IMR-90 (cell line): ENCODE measurements around the gene SMIM33. TPM values are rescaled to one million over a fixed set of nuclear protein-coding genes. Genes with fewer than 3 reads are reported as not detected.

Experiments used
- ATAC-seq: fragments of 200-7000 bp; cut with Tn5 transposase; 2 replicates; pipeline ENCODE4 v1.9.1; 2020; ENCODE audit warnings: low read depth, mild to moderate bottlenecking, moderate library complexity
- BruUV-seq: library from RNA; stranded (reverse); fragments of 400-500 nt; replicated peaks from 2 replicates; lab custom pipeline; 2021; lab: Mats Ljungman, UMichigan
- CTCF ChIA-PET: fragments of 300-600 bp; formaldehyde crosslinking; extraction: SDS; loops from one replicate; lab custom pipeline; 2021; ENCODE audit warnings: antibody characterized with exemption; lab: Yijun Ruan, JAX
- POLR2A ChIA-PET: fragments of 300-600 bp; sonication (Branson Sonifier 250); formaldehyde crosslinking; loops from one replicate; lab custom pipeline; 2022; ENCODE audit warnings: antibody characterized with exemption; ENCODE audit not compliant: unreplicated experiment; lab: Charles Lee
- DNase-seq: peaks from one replicate; pipeline ENCODE4 v3.0.0; 2013
- H2AFZ ChIP-seq: replicated peaks from 2 replicates; pipeline ENCODE3; 2013; ENCODE audit warnings: low read length, mild to moderate bottlenecking; ENCODE audit not compliant: poor library complexity
- H2AK5ac ChIP-seq: 2 replicates; pipeline ENCODE4 v1.6.1; 2013; ENCODE audit warnings: low read depth, low read length, inconsistent platforms
- H2AK9ac ChIP-seq: replicated peaks from 2 replicates; pipeline ENCODE3; 2013; ENCODE audit warnings: mild to moderate bottlenecking, low read depth, low read length, moderate library complexity; ENCODE audit not compliant: poor library complexity
- H2BK120ac ChIP-seq: 2 replicates; pipeline ENCODE4 v1.6.1; 2013; ENCODE audit warnings: low read depth, low read length, inconsistent platforms
- H2BK15ac ChIP-seq: 3 replicates; pipeline ENCODE4 v1.6.1; 2013; ENCODE audit warnings: low read depth, low read length, inconsistent platforms
- H2BK20ac ChIP-seq: 2 replicates; pipeline ENCODE4 v1.6.1; 2013; ENCODE audit warnings: low read depth, mild to moderate bottlenecking, inconsistent platforms, low read length, moderate library complexity
- H2BK5ac ChIP-seq: 2 replicates; pipeline ENCODE4 v1.6.1; 2013; ENCODE audit warnings: mild to moderate bottlenecking, low read depth, low read length, inconsistent platforms; ENCODE audit not compliant: poor library complexity, severe bottlenecking
- H3K14ac ChIP-seq: replicated peaks from 2 replicates; pipeline ENCODE4 v1.6.1; 2013; ENCODE audit warnings: low read depth, low read length, inconsistent platforms
- H3K18ac ChIP-seq: 2 replicates; pipeline ENCODE4 v1.6.1; 2013; ENCODE audit warnings: low read depth, low read length, control low read depth
- H3K23ac ChIP-seq: 2 replicates; pipeline ENCODE4 v1.6.1; 2013; ENCODE audit warnings: low read depth, low read length, inconsistent platforms
- H3K27ac ChIP-seq: 2 replicates; pipeline ENCODE4 v1.5.1; 2013; ENCODE audit warnings: mild to moderate bottlenecking, control low read depth, low read length; ENCODE audit not compliant: insufficient read depth
- H3K27me3 ChIP-seq: 2 replicates; pipeline ENCODE4 v1.6.1; 2013; ENCODE audit warnings: low read length; ENCODE audit not compliant: control insufficient read depth, insufficient read depth
- H3K36me3 ChIP-seq: 2 replicates; pipeline ENCODE4 v1.6.1; 2013; ENCODE audit warnings: low read length, mixed read lengths; ENCODE audit not compliant: control insufficient read depth, insufficient read depth
- H3K4ac ChIP-seq: 2 replicates; pipeline ENCODE4 v1.6.1; 2013; ENCODE audit warnings: low read depth, low read length, inconsistent platforms
- H3K4me1 ChIP-seq: 2 replicates; pipeline ENCODE4 v1.6.1; 2013; ENCODE audit warnings: low read length, mixed read lengths; ENCODE audit not compliant: control insufficient read depth, insufficient read depth
- H3K4me2 ChIP-seq: 2 replicates; pipeline ENCODE4 v1.6.1; 2013; ENCODE audit warnings: low read depth, mild to moderate bottlenecking, control low read depth, low read length, moderate library complexity
- H3K4me3 ChIP-seq: 2 replicates; pipeline ENCODE4 v1.5.1; 2013; ENCODE audit warnings: low read depth, mild to moderate bottlenecking, control low read depth, low read length, moderate library complexity; ENCODE audit not compliant: insufficient read depth
- H3K56ac ChIP-seq: 2 replicates; pipeline ENCODE4 v1.6.1; 2013; ENCODE audit warnings: low read length, inconsistent platforms; ENCODE audit not compliant: insufficient read depth; ENCODE audit errors: extremely low read depth
- H3K79me1 ChIP-seq, 2 experiments: 2 replicates each; pipeline ENCODE4 v1.6.1; 2013; ENCODE audit warnings: low read length in 2 of 2, inconsistent platforms in 1 of 2, low read depth in 1 of 2
- H3K9ac ChIP-seq: 2 replicates; pipeline ENCODE4 v1.6.1; 2013; ENCODE audit warnings: low read depth, low read length, control low read depth
- H3K9me1 ChIP-seq: 2 replicates; pipeline ENCODE4 v1.6.1; 2013; ENCODE audit warnings: low read length, inconsistent platforms; ENCODE audit not compliant: insufficient read depth
- H3K9me3 ChIP-seq: 2 replicates; pipeline ENCODE4 v1.6.1; 2013; ENCODE audit warnings: low read length; ENCODE audit not compliant: control insufficient read depth, insufficient read depth
- H4K20me1 ChIP-seq: 2 replicates; pipeline ENCODE4 v1.6.1; 2013; ENCODE audit warnings: low read length, inconsistent platforms; ENCODE audit not compliant: insufficient read depth
- H4K5ac ChIP-seq: 2 replicates; pipeline ENCODE4 v1.6.1; 2013; ENCODE audit warnings: mild to moderate bottlenecking, low read depth, low read length, control low read depth
- H4K8ac ChIP-seq, 2 experiments: 2 replicates each; pipeline ENCODE4 v1.6.1; 2013; ENCODE audit warnings: low read depth in 2 of 2, low read length in 2 of 2, control low read depth in 1 of 2, inconsistent platforms in 1 of 2
- H4K91ac ChIP-seq: 2 replicates; pipeline ENCODE4 v1.6.1; 2013; ENCODE audit warnings: low read depth, low read length, inconsistent platforms; ENCODE audit not compliant: insufficient read depth
- BHLHE40 ChIP-seq: fragments of 150-350 bp; IDR thresholded peaks from 2 replicates; pipeline ENCODE4 v1.6.1; 2016; ENCODE audit warnings: mild to moderate bottlenecking, low read depth, low read length
- CEBPB ChIP-seq: IDR thresholded peaks from 2 replicates; pipeline ENCODE4 v1.6.1; 2012; ENCODE audit warnings: low read depth, low read length, improper control_type of control experiment
- CHD1 ChIP-seq: IDR thresholded peaks from 2 replicates; pipeline ENCODE4 v1.6.1; 2012; ENCODE audit warnings: low read depth, low read length, improper control_type of control experiment
- ELK1 ChIP-seq: fragments of 150-350 bp; IDR thresholded peaks from 2 replicates; pipeline ENCODE4 v1.6.1; 2016; ENCODE audit warnings: low read depth, mild to moderate bottlenecking, low read length, moderate library complexity, borderline replicate concordance
- FOS ChIP-seq: fragments of 150-350 bp; IDR thresholded peaks from 2 replicates; pipeline ENCODE4 v1.6.1; 2016; ENCODE audit warnings: low read depth, low read length
- MAFK ChIP-seq: IDR thresholded peaks from 2 replicates; pipeline ENCODE4 v1.6.1; 2012; ENCODE audit warnings: low read depth, low read length, improper control_type of control experiment
- MAZ ChIP-seq: IDR thresholded peaks from 2 replicates; pipeline ENCODE4 v1.6.1; 2012; ENCODE audit warnings: low read depth, mild to moderate bottlenecking, low read length, improper control_type of control experiment, moderate library complexity, borderline replicate concordance
- MXI1 ChIP-seq: IDR thresholded peaks from 2 replicates; pipeline ENCODE4 v1.6.1; 2012; ENCODE audit warnings: low read depth, mild to moderate bottlenecking, low read length, moderate library complexity, borderline replicate concordance
- NFE2L2 ChIP-seq: fragments of 150-350 bp; IDR thresholded peaks from 2 replicates; pipeline ENCODE4 v1.6.1; 2016; ENCODE audit warnings: low read depth, mild to moderate bottlenecking, low read length
- POLR2A ChIP-seq: IDR thresholded peaks from 2 replicates; pipeline ENCODE4 v1.6.1; 2012; ENCODE audit warnings: mild to moderate bottlenecking, low read depth, low read length
- RAD21 ChIP-seq: IDR thresholded peaks from 2 replicates; pipeline ENCODE4 v1.6.1; 2012; ENCODE audit warnings: low read length, improper control_type of control experiment
- RCOR1 ChIP-seq: IDR thresholded peaks from 2 replicates; pipeline ENCODE4 v1.6.1; 2012; ENCODE audit warnings: mild to moderate bottlenecking, low read length, improper control_type of control experiment; ENCODE audit not compliant: insufficient replicate concordance
- RFX5 ChIP-seq: IDR thresholded peaks from 2 replicates; pipeline ENCODE4 v1.8.0; 2012; ENCODE audit warnings: low read depth, mild to moderate bottlenecking, low read length, moderate library complexity
- SMC3 ChIP-seq: fragments of 150-350 bp; IDR thresholded peaks from 2 replicates; pipeline ENCODE4 v1.6.1; 2016; ENCODE audit warnings: low read depth, mild to moderate bottlenecking, antibody characterized with exemption, low read length, moderate library complexity
- WGBS, 2 experiments: methylation state at CpG; one replicate each; pipeline versions ENCODE4 v1.1.5 to v1.1.7; 2013; ENCODE audit warnings: missing lambda C conversion rate in 2 of 2; ENCODE audit not compliant: insufficient read length in 1 of 2; ENCODE audit errors: extremely low coverage in 2 of 2; 5-methylcytosine and 5-hydroxymethylcytosine counted together
- dilution Hi-C: fragments of 300-500 bp; cut with HindIII; formaldehyde crosslinking; loops from one replicate; pipeline ENCODE4 v1.14.3; 2018; ENCODE audit warnings: low sequenced_read_pairs; ENCODE audit not compliant: unreplicated experiment
- in situ Hi-C: fragments of 300-500 bp; cut with MboI; formaldehyde crosslinking; loops from 3 replicates; pipeline ENCODE4 v1.14.3; 2019; ENCODE audit warnings: low sequenced_read_pairs, inconsistent platforms, mixed read lengths
- intact Hi-C: fragments of 100-400 bp; cut with micrococcal nuclease; formaldehyde crosslinking; loops from 2 replicates; pipeline ENCODE4 v1.10.0; 2022
- polyA plus RNA-seq, 3 experiments: library from polyadenylated mRNA; depleted of rRNA; stranded (reverse); fragments of >200 nt; gene quantifications; 2 replicates each; pipeline ENCODE4 v1.2.3, GENCODE V29; 2012; ENCODE audit warnings: low replicate concordance in 1 of 3
- total RNA-seq: library from RNA; depleted of rRNA; stranded (reverse); fragments of >200 nt; gene quantifications from 2 replicates; pipeline ENCODE4 v1.2.3, GENCODE V29; 2012
- TF ChIP-seq, protein P1 (sequence below): conservative IDR thresholded peaks from 2 replicates; pipeline ENCODE4 v1.5.1; 2012; ENCODE audit warnings: mild to moderate bottlenecking, low read depth, low read length, improper control_type of control experiment

Gene SMIM33
- total and polyA plus RNA-seq, 2 of the 4 experiments (the other 2 are of a cell fraction) = not detected

DNA sequence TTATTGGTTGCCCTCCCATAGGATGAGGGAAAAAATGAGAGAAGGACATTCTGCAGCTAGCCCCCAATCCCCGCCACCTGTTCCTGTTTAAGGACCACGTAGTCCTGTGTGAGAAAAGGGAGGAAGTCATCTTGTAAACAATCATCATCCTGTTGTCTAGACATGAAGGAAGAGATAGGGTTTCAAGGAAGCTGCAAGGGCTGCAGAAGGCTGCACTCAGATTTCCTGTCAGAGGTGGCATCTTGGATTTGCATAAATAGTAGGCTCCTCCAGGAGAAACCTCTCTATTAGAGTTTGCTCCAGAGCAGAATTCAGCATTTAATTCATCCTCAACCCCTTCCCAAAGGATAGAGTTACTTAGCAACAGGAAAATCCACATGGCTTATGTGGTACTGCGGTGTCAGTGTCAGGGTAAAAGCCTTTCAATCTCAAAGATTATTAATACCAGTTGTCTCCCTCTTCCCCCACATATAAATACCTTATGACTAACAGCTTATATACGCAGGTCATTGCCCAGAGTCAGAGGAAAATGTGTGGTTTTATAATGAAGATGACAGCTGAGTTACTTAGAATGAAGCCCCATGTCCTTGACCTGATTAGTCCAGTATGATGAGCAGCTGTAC, 26.9 kb upstream of the SMIM33 start:
- H2BK15ac ChIP-seq = peak overlapping the region; percentile 45; the same call in 1 of the 3 replicates
- no peak overlapping the region for H3K56ac ChIP-seq
- H2AK5ac ChIP-seq = peak overlapping the region; percentile 57
- peak overlapping the region; percentile 26 for H3K4ac ChIP-seq
- peak overlapping the region; percentile 93; the same call in 1 of the 2 replicates for H2BK120ac ChIP-seq
- DNase-seq = peak; percentile 80
- H3K36me3 ChIP-seq = no peaks in the 10 kb centered on the region
- H4K91ac ChIP-seq = peak overlapping the region; percentile 23; the same call in 1 of the 2 replicates
- ChIA-PET CTCF (interaction anchor here (1.3 kb wide), 1 partner anchor 21 kb away, joined by 4 read pairs; no protein-coding TSS in a partner anchor), POLR2A (interaction anchor here (0.6 kb wide), 1 partner anchor 35 kb away, joined by 4 read pairs; no protein-coding TSS in a partner anchor)
- no peaks in the 10 kb centered on the region for H3K27me3 ChIP-seq
- WGBS, 2 experiments = no CpG with 5 or more reads among the region's 4 CpGs
- H3K79me1 ChIP-seq = peaks cover 7 to 15% of the 10 kb centered on the region in 2 experiments; a peak in 3 of 4 replicates
- dilution Hi-C loops (no loop called here), in situ Hi-C loops (no loop called here), intact Hi-C loops (no loop called here)
- H2BK20ac ChIP-seq = peak overlapping the region; percentile 8; the same call in 1 of the 2 replicates
- H3K9me1 ChIP-seq = peaks cover 23% of the 10 kb centered on the region
- TF ChIP-seq NFE2L2 = no peak
- peak; percentile 8 for TF ChIP-seq RCOR1
- TF ChIP-seq ELK1 = no peak
- TF ChIP-seq, protein P1, sequence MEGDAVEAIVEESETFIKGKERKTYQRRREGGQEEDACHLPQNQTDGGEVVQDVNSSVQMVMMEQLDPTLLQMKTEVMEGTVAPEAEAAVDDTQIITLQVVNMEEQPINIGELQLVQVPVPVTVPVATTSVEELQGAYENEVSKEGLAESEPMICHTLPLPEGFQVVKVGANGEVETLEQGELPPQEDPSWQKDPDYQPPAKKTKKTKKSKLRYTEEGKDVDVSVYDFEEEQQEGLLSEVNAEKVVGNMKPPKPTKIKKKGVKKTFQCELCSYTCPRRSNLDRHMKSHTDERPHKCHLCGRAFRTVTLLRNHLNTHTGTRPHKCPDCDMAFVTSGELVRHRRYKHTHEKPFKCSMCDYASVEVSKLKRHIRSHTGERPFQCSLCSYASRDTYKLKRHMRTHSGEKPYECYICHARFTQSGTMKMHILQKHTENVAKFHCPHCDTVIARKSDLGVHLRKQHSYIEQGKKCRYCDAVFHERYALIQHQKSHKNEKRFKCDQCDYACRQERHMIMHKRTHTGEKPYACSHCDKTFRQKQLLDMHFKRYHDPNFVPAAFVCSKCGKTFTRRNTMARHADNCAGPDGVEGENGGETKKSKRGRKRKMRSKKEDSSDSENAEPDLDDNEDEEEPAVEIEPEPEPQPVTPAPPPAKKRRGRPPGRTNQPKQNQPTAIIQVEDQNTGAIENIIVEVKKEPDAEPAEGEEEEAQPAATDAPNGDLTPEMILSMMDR = no peak
- no peak for TF ChIP-seq FOS
- no peak for TF ChIP-seq POLR2A
- no peak for TF ChIP-seq SMC3
- 0 out of 2 replicates have a peak, but pooled peaks have one; percentile 11 for TF ChIP-seq BHLHE40
- TF ChIP-seq RAD21 = no peak
- no peak for TF ChIP-seq CEBPB
- no peak for TF ChIP-seq MAZ
- no peak for TF ChIP-seq RFX5
- TF ChIP-seq MAFK = no peak
- TF ChIP-seq CHD1 = no peak
- TF ChIP-seq MXI1 = 0 out of 2 replicates have a peak, but pooled peaks have one; percentile 10
- H3K9me3 ChIP-seq = no peaks in the 10 kb centered on the region
- peak overlapping the region; percentile 44; the same call in 1 of the 2 replicates for H3K4me2 ChIP-seq
- no peak overlapping the region for H3K23ac ChIP-seq
- peaks cover 18% of the 10 kb centered on the region for H3K4me1 ChIP-seq
- H3K27ac ChIP-seq = no peak overlapping the region
- H4K8ac ChIP-seq = peak overlapping the region in 1 of 2 experiments; percentile 36; a peak in 1 of 4 replicates
- H4K5ac ChIP-seq = no peak overlapping the region
- peak overlapping the region; percentile 66 for H2BK5ac ChIP-seq
- H3K18ac ChIP-seq = no peak overlapping the region
- no TSS peak for BruUV-seq
- H3K4me3 ChIP-seq = no peak overlapping the region
- peak; percentile 4; the same call in 1 of the 2 replicates for ATAC-seq
- no peak overlapping the region for H3K14ac ChIP-seq
- H3K9ac ChIP-seq = no peak overlapping the region
- no peaks in the 10 kb centered on the region for H4K20me1 ChIP-seq
- H2AFZ ChIP-seq = no peak overlapping the region
- no peak overlapping the region for H2AK9ac ChIP-seq
